OCI-LY7 (cell line): Measurements from ENCODE around the gene G2E3. TPM values are rescaled to one million over a fixed set of nuclear protein-coding genes. Genes with fewer than 3 reads are reported as not detected.

Source experiments
- Bru-seq: library from RNA; stranded (reverse); fragments of 400-500 nt; gene quantifications from one replicate; lab custom pipeline; 2021; lab: Mats Ljungman, UMichigan
- BruChase-seq, 2 experiments: library from RNA; stranded (reverse); fragments of 400-500 nt; gene quantifications; one replicate each; lab custom pipeline; 2021; lab: Mats Ljungman, UMichigan
- BruUV-seq: library from RNA; stranded (reverse); fragments of 400-500 nt; replicated peaks from 2 replicates; lab custom pipeline; 2021; lab: Mats Ljungman, UMichigan
- CTCF ChIA-PET: fragments of 300-600 bp; sonication (Branson Sonifier 250); formaldehyde crosslinking; loops from one replicate; lab custom pipeline; 2022; ENCODE audit warnings: antibody characterized with exemption; ENCODE audit not compliant: unreplicated experiment; lab: Charles Lee
- POLR2A ChIA-PET: fragments of 300-600 bp; sonication (Branson Sonifier 250); formaldehyde crosslinking; loops from one replicate; lab custom pipeline; 2022; ENCODE audit warnings: antibody characterized with exemption; lab: Charles Lee
- DNase-seq: peaks from one replicate; pipeline ENCODE4 v3.0.0-alpha.2; 2015; ENCODE audit warnings: low spot score
- H2AFZ ChIP-seq: fragments of 200-600 bp; sonication (generic), shearing (Covaris generic); 2 replicates; pipeline ENCODE4 v1.6.1; 2014; ENCODE audit warnings: mild to moderate bottlenecking, antibody characterized with exemption, low read length, moderate library complexity
- H3K27ac ChIP-seq: fragments of 200-600 bp; sonication (generic); 2 replicates; pipeline ENCODE4 v1.5.1; 2014; ENCODE audit warnings: mixed run types, low read depth, mild to moderate bottlenecking, moderate library complexity, low read length, inconsistent platforms; ENCODE audit not compliant: poor library complexity, severe bottlenecking
- H3K36me3 ChIP-seq: fragments of 200-600 bp; sonication (generic); 2 replicates; pipeline ENCODE4 v1.6.1; 2014; ENCODE audit warnings: mild to moderate bottlenecking, antibody characterized with exemption, low read length, moderate library complexity, mixed read lengths; ENCODE audit not compliant: insufficient read depth
- H3K4me1 ChIP-seq: fragments of 200-600 bp; sonication (generic); 2 replicates; pipeline ENCODE4 v1.5.1; 2014; ENCODE audit warnings: mild to moderate bottlenecking, low read length; ENCODE audit not compliant: insufficient read depth, poor library complexity, severe bottlenecking
- H3K4me2 ChIP-seq: fragments of 200-600 bp; sonication (generic); 2 replicates; pipeline ENCODE4 v1.6.1; 2014; ENCODE audit warnings: mild to moderate bottlenecking, low read length
- H3K4me3 ChIP-seq: fragments of 200-600 bp; sonication (generic); 2 replicates; pipeline ENCODE4 v1.5.1; 2014; ENCODE audit warnings: mild to moderate bottlenecking, low read depth, low read length; ENCODE audit not compliant: poor library complexity, severe bottlenecking
- H3K79me2 ChIP-seq: fragments of 200-600 bp; sonication (generic); 2 replicates; pipeline ENCODE4 v1.6.1; 2016; ENCODE audit warnings: low read depth, mild to moderate bottlenecking, low read length, moderate library complexity, mixed read lengths; ENCODE audit not compliant: insufficient read depth
- H3K9me2 ChIP-seq: fragments of 200-600 bp; sonication (generic); 2 replicates; pipeline ENCODE4 v1.6.1; 2016; ENCODE audit warnings: mild to moderate bottlenecking, low read length, mixed read lengths; ENCODE audit not compliant: insufficient read depth
- H3K9me3 ChIP-seq: fragments of 200-600 bp; sonication (generic); 2 replicates; pipeline ENCODE4 v1.6.1; 2014; ENCODE audit warnings: mild to moderate bottlenecking, mixed run types, low read length, mixed read lengths
- H4K20me1 ChIP-seq: fragments of 200-600 bp; sonication (generic); 2 replicates; pipeline ENCODE4 v1.6.1; 2014; ENCODE audit warnings: mild to moderate bottlenecking, antibody characterized with exemption, low read length, moderate library complexity, mixed read lengths; ENCODE audit not compliant: insufficient read depth
- EZH2phosphoT487 ChIP-seq: fragments of 200-600 bp; sonication (generic); IDR thresholded peaks from 2 replicates; pipeline ENCODE4 v1.6.1; 2018; ENCODE audit warnings: low read depth, borderline replicate concordance, mild to moderate bottlenecking, mixed run types, antibody characterized with exemption, low read length, moderate library complexity, mixed read lengths
- intact Hi-C: fragments of 100-400 bp; cut with micrococcal nuclease; formaldehyde crosslinking; loops from one replicate; pipeline ENCODE4 v1.10.0; 2022; ENCODE audit not compliant: unreplicated experiment
- long read RNA-seq: library from polyadenylated mRNA; stranded (forward); transcript quantifications from one replicate; pipeline ENCODE4 v2.0.0, GENCODE V29; 2022
- total RNA-seq, 2 experiments: library from RNA; depleted of rRNA in 1 of 2; stranded (reverse); fragments of >200 nt in 1 of 2; shearing (Covaris generic) in 1 of 2; gene quantifications; 2 replicates each; pipeline ENCODE4 v1.2.3, GENCODE V29; 2014 to 2022
- TF ChIP-seq, protein P1 (sequence below): fragments of 200-600 bp; sonication (generic); conservative IDR thresholded peaks from 2 replicates; pipeline ENCODE4 v1.5.1; 2014; ENCODE audit warnings: mild to moderate bottlenecking, antibody characterized with exemption, low read length, moderate library complexity, mixed read lengths

G2E3 gene, protein sequence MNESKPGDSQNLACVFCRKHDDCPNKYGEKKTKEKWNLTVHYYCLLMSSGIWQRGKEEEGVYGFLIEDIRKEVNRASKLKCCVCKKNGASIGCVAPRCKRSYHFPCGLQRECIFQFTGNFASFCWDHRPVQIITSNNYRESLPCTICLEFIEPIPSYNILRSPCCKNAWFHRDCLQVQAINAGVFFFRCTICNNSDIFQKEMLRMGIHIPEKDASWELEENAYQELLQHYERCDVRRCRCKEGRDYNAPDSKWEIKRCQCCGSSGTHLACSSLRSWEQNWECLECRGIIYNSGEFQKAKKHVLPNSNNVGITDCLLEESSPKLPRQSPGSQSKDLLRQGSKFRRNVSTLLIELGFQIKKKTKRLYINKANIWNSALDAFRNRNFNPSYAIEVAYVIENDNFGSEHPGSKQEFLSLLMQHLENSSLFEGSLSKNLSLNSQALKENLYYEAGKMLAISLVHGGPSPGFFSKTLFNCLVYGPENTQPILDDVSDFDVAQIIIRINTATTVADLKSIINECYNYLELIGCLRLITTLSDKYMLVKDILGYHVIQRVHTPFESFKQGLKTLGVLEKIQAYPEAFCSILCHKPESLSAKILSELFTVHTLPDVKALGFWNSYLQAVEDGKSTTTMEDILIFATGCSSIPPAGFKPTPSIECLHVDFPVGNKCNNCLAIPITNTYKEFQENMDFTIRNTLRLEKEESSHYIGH
- total RNA-seq (2014; rRNA removed; shearing (Covaris generic)) = 22.3 and 22.7 TPM in 2 replicates
- 43.0 and 43.9 TPM in 2 replicates for total RNA-seq (2022)
- percentile 96 among the genes with signal in this experiment for Bru-seq, nascent RNA
- BruChase-seq, experiment 1, labeled RNA remaining after a 6-hour chase = percentile 85 among the genes with signal in this experiment
- percentile 91 among the genes with signal in this experiment for BruChase-seq, experiment 2, labeled RNA remaining after a 2-hour chase
- long read RNA-seq, full-length matches to known transcripts = 38 of 68 reads
- long read RNA-seq, partial matches to known transcripts = 2 of 68 reads
- long read RNA-seq, other reads (novel, unspliced or antisense) = 28 of 68 reads

DNA sequence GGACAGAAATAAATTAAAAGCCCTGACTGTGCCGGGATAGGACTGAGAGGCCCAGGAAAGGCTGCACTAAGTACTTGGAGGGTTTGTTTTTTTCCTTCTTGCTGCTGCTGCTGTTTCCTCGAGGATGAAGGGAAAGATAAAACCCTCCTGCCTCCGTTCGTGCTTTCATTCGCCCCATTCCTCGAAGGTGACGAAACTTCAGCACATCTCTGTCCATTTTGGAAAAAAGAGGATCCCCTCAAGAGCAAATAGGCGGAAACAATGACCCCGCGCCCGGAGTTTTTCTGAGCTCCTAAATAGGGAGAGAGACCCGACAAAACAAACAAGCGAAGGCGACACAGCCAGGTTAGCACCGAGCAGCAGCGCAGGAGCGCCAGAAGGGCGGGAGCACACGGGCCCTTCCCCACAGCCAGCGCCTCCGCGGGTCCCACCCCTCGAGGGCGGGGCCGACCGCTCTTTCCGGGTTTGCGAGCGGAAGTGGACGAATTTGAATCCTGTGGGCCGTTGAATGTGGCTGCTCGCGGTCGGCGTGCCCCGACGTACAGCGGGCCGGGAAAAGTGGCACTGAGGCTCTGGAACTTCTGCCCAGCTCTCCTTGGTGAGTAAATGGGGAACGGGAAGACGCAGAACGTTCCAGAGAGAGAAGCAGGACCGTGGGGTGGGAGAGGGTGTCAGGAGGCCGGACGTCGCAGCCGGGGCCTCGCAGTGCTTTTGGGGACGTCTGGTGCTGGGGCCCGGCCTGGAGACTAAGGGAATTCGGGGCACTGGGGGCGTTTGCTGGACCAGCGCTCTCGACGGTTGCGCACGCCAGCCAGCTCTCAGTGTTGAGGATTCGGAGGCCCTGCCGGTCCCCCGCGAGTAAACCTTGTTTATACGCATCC lies at the start of gene G2E3:
TSS of gene G2E3 (plus strand) at position 484 of the 881 bp plus-strand sequence. CDS start 21,922 bp downstream, outside the sequence.
- CTCF ChIA-PET = interaction anchor here (0.6 kb wide), 1 partner anchor 288 kb away, joined by 3 read pairs; no protein-coding TSS in a partner anchor
- POLR2A ChIA-PET = interaction anchor here (0.6 to 1.7 kb wide), 4 partner anchors 8 to 64 kb away, joined by 3 to 4 read pairs (median 3); no protein-coding TSS in a partner anchor

DNA sequence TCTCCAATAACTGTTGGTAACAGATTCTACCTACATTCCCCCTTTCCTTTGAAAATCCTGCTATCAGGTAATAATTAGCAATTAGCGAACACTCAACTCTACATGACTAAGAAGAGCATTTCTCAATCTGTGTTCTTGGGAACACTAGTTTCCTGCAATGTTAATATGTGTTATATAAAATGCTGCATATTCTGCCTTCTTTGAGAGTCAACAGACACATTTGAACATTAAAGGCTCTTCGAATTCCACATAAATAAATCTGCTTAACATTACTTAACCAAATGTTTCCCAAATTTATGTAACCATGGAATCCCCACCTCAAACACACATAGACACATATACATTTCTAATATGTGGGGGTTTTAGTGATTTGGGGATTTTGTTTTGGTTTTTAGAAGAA lies 41.2 kb upstream of the G2E3 start:
- TF ChIP-seq, protein P1, sequence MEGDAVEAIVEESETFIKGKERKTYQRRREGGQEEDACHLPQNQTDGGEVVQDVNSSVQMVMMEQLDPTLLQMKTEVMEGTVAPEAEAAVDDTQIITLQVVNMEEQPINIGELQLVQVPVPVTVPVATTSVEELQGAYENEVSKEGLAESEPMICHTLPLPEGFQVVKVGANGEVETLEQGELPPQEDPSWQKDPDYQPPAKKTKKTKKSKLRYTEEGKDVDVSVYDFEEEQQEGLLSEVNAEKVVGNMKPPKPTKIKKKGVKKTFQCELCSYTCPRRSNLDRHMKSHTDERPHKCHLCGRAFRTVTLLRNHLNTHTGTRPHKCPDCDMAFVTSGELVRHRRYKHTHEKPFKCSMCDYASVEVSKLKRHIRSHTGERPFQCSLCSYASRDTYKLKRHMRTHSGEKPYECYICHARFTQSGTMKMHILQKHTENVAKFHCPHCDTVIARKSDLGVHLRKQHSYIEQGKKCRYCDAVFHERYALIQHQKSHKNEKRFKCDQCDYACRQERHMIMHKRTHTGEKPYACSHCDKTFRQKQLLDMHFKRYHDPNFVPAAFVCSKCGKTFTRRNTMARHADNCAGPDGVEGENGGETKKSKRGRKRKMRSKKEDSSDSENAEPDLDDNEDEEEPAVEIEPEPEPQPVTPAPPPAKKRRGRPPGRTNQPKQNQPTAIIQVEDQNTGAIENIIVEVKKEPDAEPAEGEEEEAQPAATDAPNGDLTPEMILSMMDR = no peak
- TF ChIP-seq EZH2phosphoT487 = no peak
- H3K4me2 ChIP-seq = no peak overlapping the region
- H4K20me1 ChIP-seq = no peaks in the 10 kb centered on the region
- H3K27ac ChIP-seq = no peak overlapping the region
- no peaks in the 10 kb centered on the region for H3K36me3 ChIP-seq
- H3K4me3 ChIP-seq = no peak overlapping the region
- no peak for DNase-seq
- ChIA-PET POLR2A (no interaction called here), CTCF (no interaction called here)
- H3K79me2 ChIP-seq = no peaks in the 10 kb centered on the region
- BruUV-seq = no TSS peak
- H3K9me2 ChIP-seq = no peaks in the 10 kb centered on the region
- H3K4me1 ChIP-seq = no peaks in the 10 kb centered on the region
- intact Hi-C loops = no loop called here
- no peak overlapping the region for H2AFZ ChIP-seq
- no peaks in the 10 kb centered on the region for H3K9me3 ChIP-seq

More for the DNA sequence above, at the start of gene G2E3:
- Histone ChIP-seq H3K36me3 (peaks cover 31% of the 10 kb centered on the region), H3K4me3 (peak within 1 kb of the TSS; percentile 91), H3K9me3 (no peaks in the 10 kb centered on the region; the same call in 1 of the 2 replicates), H3K79me2 (peaks cover 49% of the 10 kb centered on the region), H2AFZ (peak within 1 kb of the TSS; percentile 98), H3K9me2 (no peaks in the 10 kb centered on the region), H3K4me1 (peaks cover 20% of the 10 kb centered on the region), H3K4me2 (peak within 1 kb of the TSS; percentile 90), H4K20me1 (peaks cover 19% of the 10 kb centered on the region), H3K27ac (peak within 1 kb of the TSS; percentile 73)
- DNase-seq = peak; percentile 92
- intact Hi-C loops = loop anchor here (1.0 kb wide), 1 partner anchor 63 kb away; the partner anchor contains the start of gene SCFD1
- no TSS peak for BruUV-seq
- TF ChIP-seq EZH2phosphoT487 = no peak
- TF ChIP-seq, protein P1 = no peak
